ENCODE data around the gene CCDC188.

CCDC188 gene

GRCh38 chr22:20137113-20137512 lies 13.7 kb downstream of the CCDC188 start:
- in situ Hi-C loops (cut with MboI; ENCODE audit: low sequenced_read_pairs) = no loop called here

DNA sequence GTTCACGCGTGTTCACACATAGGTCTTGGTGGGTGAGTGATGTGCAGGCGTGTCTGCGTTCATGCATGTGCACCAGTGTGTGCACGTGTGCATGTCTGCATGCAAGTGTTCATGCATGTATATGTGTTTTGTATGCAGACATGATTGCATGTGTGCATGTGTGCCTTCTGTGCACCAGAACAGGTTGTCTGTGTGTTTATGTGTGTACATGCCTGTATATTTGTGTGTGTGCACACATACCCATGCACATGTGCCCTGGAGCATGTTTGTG lies 14.3 kb downstream of the CCDC188 start:
- in situ Hi-C loops (cut with MboI; ENCODE audit: low sequenced_read_pairs) = no loop called here

DNA sequence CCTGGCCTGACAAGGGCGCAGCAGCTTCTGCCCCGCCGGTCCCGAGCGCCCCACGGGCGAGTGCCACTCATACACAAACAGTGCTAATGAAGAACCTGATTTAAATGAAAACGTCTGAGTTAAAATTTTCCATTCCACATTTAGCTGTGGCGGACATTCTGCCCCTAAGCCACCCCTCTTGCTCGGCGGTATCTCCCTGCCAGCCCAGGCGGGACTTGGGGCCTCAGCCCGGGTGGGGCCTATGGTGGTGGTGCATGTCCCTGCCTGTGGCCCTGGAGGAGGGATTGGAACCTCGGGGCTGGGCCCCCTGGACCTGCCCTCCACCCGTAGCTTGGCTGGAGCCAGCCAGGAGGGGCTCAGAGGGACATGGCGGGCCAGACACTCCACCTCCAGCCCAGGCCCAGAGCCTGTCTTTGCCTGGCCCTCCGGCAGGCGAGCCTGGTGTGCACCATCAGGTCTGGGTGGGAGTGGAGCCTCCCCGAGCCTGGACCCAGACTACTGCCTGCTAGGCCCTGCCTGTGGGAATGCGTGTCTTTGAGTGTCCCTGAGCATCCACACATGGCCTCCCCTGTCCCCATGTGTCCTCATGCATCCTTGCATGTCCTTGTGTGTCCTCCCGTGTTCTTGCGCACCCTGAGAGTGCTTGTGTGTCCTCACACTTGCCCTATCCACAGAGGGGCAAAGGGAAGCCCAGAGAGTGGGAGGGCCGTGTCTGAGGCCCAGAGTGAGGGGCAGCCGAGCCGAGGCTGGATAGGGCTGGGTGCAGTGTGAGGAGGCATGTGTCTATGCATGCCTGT lies 14.9 kb downstream of the CCDC188 start:
- in situ Hi-C loops (cut with MboI; ENCODE audit: low sequenced_read_pairs) = no loop called here

GRCh38 chr22:20135265-20135664 lies 15.6 kb downstream of the CCDC188 start:
- in situ Hi-C loops (cut with MboI; ENCODE audit: low sequenced_read_pairs) = no loop called here

DNA sequence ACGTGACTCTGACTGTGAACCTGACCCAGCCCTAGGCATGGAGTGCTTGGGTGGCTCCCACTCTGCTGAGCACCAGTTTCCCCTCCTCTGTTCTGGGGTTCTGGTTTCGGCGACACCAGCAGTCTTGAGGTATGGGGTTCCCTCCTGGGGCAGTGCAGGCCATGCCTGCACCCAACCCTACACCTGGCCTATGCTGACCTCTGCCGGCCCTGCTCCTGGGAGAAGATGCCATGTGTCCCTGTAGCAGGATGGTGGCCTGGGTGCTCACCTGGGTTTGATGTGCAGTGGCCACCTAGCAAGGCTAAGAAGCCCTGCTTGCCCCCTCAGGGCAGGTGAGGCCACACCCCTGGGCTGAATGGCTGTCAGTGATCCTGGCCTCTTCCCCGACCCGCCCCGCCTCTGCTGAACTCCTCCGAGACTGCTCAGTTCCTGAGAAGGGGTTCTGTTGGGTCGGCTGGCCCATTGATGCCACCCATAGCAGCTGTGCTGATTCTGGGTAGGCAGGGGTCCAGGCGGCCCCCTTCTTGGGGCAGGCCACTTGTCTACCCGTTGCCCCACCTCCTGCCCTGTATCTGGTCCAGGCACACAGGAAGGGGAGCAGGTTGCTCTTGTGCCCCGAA lies 16.8 kb downstream of the CCDC188 start:
- in situ Hi-C loops (cut with MboI; ENCODE audit: low sequenced_read_pairs) = no loop called here

DNA sequence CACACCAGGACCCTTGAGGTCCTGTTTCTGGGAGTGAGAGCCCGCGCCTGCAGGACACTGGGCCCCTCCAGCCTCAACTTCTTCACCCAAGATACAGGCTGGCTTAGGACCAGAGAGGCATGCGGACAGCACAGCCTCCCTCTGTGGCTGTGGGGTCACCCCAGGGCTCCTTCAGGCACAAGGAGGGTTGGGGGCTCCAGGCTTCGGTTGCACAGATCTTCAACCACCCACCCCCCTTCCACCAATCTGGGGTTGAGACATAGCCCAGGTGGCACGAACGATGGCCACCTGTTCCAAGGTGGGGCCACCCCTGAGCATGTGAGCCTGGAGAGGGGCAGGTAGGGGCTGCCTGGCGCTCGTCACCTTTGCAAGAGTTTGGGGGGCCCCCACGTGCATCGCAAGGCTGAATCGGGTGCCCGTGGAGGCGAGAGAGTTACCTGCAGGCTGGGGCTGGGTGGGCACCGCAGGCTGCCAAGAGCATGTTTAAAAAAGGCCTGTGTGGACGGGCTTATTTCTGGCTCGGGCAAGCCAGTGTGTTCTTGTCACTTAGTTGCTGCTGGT lies 18.1 kb downstream of the CCDC188 start:
- in situ Hi-C loops (cut with MboI; ENCODE audit: low sequenced_read_pairs) = no loop called here

DNA sequence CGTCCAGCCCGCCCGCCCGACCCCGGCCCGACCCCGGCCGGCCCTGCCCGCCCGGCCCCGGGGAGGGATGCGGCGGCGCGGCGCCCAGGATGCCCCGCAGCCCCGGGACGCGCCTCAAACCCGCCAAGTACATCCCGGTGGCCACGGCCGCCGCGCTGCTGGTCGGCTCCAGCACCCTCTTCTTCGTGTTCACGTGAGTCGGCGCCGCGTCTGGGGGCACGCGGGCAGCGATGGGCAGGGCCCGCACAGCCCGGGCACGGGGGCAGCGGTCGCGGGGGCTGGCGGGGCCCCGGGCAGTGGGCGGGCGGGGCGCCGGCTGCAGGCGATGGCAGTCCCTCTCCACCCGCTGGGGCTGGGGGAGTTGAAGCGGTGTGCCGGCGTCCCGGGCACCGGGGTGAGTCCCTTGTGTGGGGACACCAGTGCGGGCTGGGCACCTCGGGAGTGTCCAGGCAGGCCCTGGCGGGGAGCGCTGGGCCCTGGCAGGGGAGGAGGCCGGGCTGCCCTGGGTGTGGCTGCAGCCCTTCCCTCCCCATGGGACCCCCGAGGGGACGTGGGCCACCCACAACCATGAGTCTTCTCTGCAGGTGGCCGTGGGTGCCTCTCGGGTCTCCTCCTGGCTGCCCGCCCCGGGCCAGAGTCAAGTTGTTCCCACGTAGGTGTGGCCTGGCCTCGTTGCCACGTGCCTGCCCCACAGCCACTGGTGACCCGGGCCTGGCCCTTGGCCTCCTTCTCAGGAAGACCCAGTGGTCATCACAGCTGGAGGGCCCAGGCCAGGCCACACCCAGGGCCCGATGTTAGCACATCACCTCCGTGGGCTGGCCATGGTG lies 18.8 kb downstream of the CCDC188 start:
- in situ Hi-C loops (cut with MboI; ENCODE audit: low sequenced_read_pairs) = no loop called here

DNA sequence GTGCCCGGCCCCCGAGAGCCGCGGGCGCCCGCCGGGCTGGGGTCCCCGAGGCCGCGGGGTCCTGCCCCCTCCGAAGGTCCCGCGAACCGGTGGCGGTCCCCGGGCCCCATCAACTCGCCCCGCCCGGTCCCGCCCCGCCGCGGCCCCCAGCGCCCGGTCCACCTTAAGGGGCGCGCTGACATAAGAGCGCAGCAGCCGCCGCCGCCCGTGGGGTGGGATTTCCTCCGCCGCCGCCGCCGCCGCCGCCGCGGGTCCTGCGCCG lies 19.3 kb downstream of the CCDC188 start, which contains the start of gene ZDHHC8:
Gene ZDHHC8 (plus strand): TSS at position 208 of the 262 bp plus-strand sequence. CDS start 144 bp downstream, outside the sequence.
- in situ Hi-C loops (cut with MboI; ENCODE audit: low sequenced_read_pairs) = no loop called here

DNA sequence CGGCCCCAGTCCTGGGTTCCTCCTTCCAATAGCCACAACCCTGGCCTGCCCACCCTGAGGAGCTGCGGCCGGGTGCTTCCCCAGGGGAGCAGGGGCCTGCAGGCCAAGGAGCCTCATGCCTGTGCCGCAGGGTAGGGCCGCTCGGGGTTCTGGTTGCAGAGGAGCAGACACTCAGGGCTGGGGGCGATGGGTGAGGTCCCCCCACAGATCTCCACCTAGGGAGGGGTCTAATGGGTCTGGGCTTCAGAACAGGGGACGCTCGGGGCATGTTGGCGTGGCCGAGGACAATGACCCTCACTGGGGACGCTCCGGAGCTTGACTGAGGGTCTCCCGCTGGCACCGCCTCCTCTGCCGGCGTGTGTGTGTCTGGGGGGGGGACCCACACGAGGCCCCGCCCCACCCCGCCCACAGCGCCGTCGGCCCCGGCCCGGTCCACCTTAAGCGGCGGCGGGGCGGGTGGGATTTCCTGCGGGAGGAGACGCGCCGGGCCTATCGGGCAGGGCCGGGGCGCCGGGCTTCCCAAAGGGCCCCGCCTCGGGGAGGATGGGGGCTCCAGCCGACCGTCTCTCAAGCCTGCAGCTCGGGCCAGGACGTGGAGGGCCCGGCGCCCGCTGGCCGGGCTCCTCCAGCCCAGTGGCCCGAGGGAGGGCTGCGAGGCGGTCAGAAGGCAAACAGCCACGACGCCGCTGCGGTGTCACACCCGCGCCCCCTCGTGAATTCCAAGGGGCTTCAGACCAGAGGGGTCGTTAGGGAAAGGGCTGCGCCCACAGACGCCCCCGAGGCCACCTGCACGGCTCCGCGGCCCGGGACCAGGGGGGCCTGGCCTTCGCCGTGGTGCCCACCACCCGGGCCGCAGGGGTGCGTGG lies 19.9 kb downstream of the CCDC188 start:
- in situ Hi-C loops (cut with MboI; ENCODE audit: low sequenced_read_pairs) = no loop called here

- in situ Hi-C loops (cut with MboI; ENCODE audit: low sequenced_read_pairs) = no loop called here
Observed at GRCh38 chr22:20130319-20130718, 20.5 kb downstream of the CCDC188 start.

GRCh38 chr22:20129747-20130014 lies 21.2 kb downstream of the CCDC188 start:
- in situ Hi-C loops (cut with MboI; ENCODE audit: low sequenced_read_pairs) = no loop called here

- in situ Hi-C loops (cut with MboI; ENCODE audit: low sequenced_read_pairs) = no loop called here
Observed at GRCh38 chr22:20128902-20129746, 21.7 kb downstream of the CCDC188 start.

GRCh38 chr22:20128619-20128901 lies 22.3 kb downstream of the CCDC188 start:
- in situ Hi-C loops (cut with MboI; ENCODE audit: low sequenced_read_pairs) = no loop called here

DNA sequence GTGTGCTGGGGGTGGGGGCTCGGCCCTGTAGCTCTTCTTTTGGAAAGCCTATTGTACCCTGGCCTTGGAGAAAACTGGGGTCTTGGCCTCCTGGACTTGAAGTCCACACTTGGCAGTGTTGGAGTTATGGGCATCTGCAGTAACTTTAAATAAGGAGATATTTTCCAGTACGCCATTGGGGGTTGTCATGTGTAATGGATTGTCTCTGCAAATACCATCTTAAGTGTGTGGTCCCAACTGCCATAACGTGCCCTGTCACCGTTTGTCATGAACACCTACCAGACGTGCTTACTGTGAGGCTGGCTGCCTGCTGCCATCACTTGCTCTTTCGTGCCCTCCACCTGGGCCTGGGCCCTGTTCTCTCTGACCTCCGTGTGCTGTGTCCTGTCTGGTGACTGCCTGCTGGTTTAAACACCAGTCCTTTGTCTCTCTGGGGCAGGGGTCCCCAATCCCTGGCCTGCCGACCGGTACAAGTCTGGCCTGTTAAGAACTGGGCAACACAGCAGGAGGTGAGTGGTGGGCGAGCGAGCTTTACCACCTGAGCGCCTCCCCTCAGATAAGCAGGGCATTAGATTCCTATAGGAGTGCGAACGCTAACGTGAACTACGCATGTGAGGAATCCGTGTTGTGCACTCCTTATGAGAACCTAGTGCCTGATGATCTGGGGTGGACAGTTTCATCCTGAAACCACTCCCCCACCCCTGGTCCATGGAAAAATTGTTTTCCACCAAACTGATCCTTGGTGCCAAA lies 22.8 kb downstream of the CCDC188 start:
- in situ Hi-C loops (cut with MboI; ENCODE audit: low sequenced_read_pairs) = no loop called here

- in situ Hi-C loops (cut with MboI; ENCODE audit: low sequenced_read_pairs) = no loop called here
Observed at GRCh38 chr22:20127318-20127868, 23.5 kb downstream of the CCDC188 start.

GRCh38 chr22:20126284-20127029 lies 24.4 kb downstream of the CCDC188 start:
- in situ Hi-C loops (cut with MboI; ENCODE audit: low sequenced_read_pairs) = no loop called here

DNA sequence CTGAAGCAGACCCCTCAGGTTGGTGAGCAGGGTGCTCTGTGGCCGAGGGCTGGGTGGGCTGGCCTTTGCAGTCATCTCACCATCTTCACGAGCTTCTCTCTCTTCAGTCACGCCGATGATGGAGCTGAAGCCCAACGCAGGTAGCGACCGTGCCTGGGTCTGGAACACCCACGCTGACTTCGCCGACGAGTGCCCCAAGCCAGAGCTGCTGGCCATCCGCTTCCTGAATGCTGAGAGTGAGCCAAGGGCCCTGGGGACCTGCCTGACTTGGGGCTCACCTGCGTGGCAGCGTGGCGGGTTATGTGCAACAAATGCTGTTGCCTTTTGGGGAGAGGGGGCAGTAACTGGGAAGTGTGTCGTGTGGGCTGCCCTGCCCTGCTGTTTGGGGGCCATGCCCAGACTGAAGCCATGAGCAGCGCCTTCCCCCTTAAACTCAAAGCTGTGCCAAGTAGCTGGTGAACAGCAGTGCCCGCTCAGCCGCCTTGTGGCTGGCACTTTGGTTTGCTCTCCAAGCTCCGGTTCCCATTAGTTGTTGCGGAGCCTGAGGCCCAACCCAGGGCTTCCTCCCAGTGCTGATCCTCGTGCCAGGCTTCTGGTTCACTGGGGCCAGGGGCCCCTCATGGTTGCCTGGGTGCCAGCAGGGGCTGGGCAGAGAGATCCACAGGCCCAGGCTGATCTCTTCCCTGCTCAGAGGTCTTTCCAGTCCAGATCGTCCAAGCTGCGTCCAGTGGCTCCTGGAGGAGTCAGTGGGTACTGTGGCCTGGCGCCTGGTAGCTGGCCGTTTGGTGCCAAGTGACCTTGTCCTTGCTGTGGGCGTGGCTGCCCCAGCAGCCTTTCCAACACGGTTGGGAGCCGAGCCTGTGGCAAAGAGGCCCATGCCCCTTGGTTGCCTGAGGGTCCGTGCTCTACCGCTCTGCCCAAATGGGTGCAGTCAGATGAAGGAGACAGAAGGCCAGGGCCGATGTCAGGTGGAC lies 25.4 kb downstream of the CCDC188 start:
- in situ Hi-C loops (cut with MboI; ENCODE audit: low sequenced_read_pairs) = no loop called here
